ENCODE measurements around the gene CD226.

DNA sequence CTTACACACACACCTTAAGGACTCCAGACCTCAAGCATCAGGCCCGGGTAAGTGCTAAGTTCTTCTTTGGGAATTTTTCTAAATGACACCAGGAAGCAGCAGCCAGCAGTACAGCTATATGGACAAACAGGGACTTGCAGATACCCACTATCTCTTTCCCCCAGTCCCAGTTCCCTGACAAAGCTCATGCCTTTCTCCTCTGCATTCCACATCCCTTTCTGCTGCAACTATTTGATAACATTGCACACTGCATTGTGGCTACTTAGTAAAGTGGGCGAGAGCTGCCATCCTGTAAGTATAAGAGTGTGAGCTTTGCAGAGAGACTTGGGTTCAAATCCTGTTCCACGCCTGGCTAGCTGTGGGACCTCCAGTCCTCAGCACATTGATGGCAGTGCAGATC is 14.0 kb upstream of the CD226 start:
- TF ChIP-seq, protein P1, sequence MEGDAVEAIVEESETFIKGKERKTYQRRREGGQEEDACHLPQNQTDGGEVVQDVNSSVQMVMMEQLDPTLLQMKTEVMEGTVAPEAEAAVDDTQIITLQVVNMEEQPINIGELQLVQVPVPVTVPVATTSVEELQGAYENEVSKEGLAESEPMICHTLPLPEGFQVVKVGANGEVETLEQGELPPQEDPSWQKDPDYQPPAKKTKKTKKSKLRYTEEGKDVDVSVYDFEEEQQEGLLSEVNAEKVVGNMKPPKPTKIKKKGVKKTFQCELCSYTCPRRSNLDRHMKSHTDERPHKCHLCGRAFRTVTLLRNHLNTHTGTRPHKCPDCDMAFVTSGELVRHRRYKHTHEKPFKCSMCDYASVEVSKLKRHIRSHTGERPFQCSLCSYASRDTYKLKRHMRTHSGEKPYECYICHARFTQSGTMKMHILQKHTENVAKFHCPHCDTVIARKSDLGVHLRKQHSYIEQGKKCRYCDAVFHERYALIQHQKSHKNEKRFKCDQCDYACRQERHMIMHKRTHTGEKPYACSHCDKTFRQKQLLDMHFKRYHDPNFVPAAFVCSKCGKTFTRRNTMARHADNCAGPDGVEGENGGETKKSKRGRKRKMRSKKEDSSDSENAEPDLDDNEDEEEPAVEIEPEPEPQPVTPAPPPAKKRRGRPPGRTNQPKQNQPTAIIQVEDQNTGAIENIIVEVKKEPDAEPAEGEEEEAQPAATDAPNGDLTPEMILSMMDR (IDR thresholded peaks at IDR 0.05): no peak
- TF ChIP-seq POLR2A (IDR thresholded peaks at IDR 0.05): no peak
